ENCODE data around the gene OR51B2.

- TF ChIP-seq TAF1 (IDR thresholded peaks at IDR 0.05; ENCODE audit: borderline replicate concordance, low read depth, low read length), result no peak
- TF ChIP-seq POLR2A (IDR thresholded peaks at IDR 0.05; ENCODE audit: low read depth, low read length), result no peak
Measured at GRCh38 chr11:5335170-5335569, 11.1 kb upstream of the OR51B2 start.
